A549 (cell line): ENCODE data around the gene ULK2.

Experiments
- MYC ChIP-seq: IDR thresholded peaks from 2 replicates; pipeline ENCODE4 v1.6.1; 2012; ENCODE audit warnings: mild to moderate bottlenecking, inconsistent platforms, low read length, improper control_type of control experiment, borderline replicate concordance
- POLR2A ChIP-seq: IDR thresholded peaks from 2 replicates; pipeline ENCODE4 v1.6.1; 2012; ENCODE audit warnings: mild to moderate bottlenecking, low read length
- RAD21 ChIP-seq, 2 experiments: fragments of >200 bp in 1 of 2; sonication (Bioruptor Twin) in 1 of 2; formaldehyde crosslinking in 1 of 2; IDR thresholded peaks in 1 of 2; conservative IDR thresholded peaks in 1 of 2; 2 replicates in 1 of 2; 3 replicates in 1 of 2; pipeline ENCODE4 v1.6.1; 2012 to 2018; ENCODE audit warnings: inconsistent platforms in 1 of 2
- ZSCAN20 ChIP-seq: fragments of 250-450 bp; sonication (Bioruptor Pico); IDR thresholded peaks from 2 replicates; pipeline ENCODE4 v1.8.0; 2022; ENCODE audit warnings: mild to moderate bottlenecking, moderate library complexity
- TF ChIP-seq, protein P1 (sequence below): fragments of >200 bp; sonication (Bioruptor Twin); formaldehyde crosslinking; IDR thresholded peaks from 3 replicates; pipeline ENCODE4 v1.5.1; 2016

DNA sequence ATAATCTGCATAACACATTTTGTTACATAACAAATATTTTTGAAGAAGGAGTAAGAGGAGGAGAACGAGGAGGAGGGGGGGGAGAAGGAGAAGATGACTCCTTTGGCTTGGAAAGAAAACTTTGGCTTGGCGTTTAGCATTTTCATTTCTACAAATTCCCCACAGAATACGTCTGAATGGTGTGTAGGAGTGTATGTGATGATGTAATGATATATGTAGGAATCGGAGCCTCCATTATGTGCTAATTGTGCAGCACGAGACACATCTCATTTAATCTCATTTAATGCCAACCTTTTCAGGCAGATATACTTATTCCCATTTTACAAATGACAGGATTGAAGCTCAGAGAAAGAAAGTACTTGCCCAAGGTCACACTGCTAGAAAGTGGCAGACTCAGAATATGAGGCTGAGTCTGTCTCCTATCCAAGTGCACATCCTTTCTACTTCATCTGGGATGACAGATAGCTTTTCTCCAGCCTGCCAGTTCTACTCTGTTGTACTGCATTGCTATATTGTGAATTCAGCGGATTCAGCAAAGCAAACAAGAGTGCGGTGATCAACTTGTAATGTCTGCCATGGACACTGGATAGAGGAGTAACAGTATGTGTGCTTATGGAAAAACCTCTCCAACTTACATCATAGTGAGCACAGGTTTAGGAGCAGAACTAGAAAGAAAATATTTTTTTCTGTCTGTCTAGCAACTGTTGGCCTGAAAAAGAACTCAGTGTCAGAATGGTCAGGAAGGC lies 140.9 kb downstream of the ULK2 start:
- no peak for TF ChIP-seq MYC
- no peak for TF ChIP-seq POLR2A
- no peak for TF ChIP-seq ZSCAN20 (CRISPR knock-in tag)
- TF ChIP-seq, protein P1, sequence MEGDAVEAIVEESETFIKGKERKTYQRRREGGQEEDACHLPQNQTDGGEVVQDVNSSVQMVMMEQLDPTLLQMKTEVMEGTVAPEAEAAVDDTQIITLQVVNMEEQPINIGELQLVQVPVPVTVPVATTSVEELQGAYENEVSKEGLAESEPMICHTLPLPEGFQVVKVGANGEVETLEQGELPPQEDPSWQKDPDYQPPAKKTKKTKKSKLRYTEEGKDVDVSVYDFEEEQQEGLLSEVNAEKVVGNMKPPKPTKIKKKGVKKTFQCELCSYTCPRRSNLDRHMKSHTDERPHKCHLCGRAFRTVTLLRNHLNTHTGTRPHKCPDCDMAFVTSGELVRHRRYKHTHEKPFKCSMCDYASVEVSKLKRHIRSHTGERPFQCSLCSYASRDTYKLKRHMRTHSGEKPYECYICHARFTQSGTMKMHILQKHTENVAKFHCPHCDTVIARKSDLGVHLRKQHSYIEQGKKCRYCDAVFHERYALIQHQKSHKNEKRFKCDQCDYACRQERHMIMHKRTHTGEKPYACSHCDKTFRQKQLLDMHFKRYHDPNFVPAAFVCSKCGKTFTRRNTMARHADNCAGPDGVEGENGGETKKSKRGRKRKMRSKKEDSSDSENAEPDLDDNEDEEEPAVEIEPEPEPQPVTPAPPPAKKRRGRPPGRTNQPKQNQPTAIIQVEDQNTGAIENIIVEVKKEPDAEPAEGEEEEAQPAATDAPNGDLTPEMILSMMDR = no peak
- no peak for TF ChIP-seq RAD21 (conservative IDR thresholded peaks at IDR 0.05 in 1 of 2, IDR thresholded peaks at IDR 0.05 in 1 of 2)
